ENCODE measurements around the gene ETFA. TPM values are rescaled to one million over a fixed set of nuclear protein-coding genes. Genes with fewer than 3 reads are reported as not detected.

Gene ETFA
- total and polyA plus RNA-seq, 12 donors = 103 to 541 (median 442) TPM

DNA sequence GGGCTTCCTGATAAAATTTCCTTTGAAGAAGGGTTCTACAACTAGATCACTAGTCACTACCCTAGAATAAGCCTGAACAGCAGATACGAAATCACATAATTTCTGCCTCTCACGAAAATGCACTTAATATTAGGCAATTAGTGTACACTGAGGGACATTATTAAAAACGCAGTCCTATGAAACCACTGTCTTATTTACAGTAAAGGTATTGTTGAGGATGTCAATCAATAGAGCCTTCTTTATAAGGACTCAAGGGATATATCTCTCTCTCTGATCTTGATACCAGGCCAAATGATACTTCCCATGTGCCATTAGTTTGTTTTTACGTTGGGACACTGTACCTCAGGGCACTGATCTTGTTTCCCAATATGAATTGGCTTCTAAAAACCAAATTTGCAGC lies 59.6 kb downstream of the ETFA start:
- Histone ChIP-seq H3K9me3 (peaks cover 0 to 10% (median 0%) of the 10 kb centered on the region in 11 donors), H3K36me3 (peaks cover 0 to 18% (median 0%) of the 10 kb centered on the region in 9 donors), H3K4me3 (no peak overlapping the region), H3K27ac (no peak overlapping the region), H3K4me1 (peaks cover 0 to 13% (median 0%) of the 10 kb centered on the region in 9 donors), H3K27me3 (no peaks in the 10 kb centered on the region)
- DNase-seq (no peak), ATAC-seq (no peak)
- TF ChIP-seq, protein P1, sequence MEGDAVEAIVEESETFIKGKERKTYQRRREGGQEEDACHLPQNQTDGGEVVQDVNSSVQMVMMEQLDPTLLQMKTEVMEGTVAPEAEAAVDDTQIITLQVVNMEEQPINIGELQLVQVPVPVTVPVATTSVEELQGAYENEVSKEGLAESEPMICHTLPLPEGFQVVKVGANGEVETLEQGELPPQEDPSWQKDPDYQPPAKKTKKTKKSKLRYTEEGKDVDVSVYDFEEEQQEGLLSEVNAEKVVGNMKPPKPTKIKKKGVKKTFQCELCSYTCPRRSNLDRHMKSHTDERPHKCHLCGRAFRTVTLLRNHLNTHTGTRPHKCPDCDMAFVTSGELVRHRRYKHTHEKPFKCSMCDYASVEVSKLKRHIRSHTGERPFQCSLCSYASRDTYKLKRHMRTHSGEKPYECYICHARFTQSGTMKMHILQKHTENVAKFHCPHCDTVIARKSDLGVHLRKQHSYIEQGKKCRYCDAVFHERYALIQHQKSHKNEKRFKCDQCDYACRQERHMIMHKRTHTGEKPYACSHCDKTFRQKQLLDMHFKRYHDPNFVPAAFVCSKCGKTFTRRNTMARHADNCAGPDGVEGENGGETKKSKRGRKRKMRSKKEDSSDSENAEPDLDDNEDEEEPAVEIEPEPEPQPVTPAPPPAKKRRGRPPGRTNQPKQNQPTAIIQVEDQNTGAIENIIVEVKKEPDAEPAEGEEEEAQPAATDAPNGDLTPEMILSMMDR (IDR thresholded peaks at IDR 0.05) = no peak
- 88 to 95% methylated on average over 4 of the region's 4 CpGs for WGBS, 2 donors
- intact Hi-C loops (cut with DNase I) = no loop called here

DNA sequence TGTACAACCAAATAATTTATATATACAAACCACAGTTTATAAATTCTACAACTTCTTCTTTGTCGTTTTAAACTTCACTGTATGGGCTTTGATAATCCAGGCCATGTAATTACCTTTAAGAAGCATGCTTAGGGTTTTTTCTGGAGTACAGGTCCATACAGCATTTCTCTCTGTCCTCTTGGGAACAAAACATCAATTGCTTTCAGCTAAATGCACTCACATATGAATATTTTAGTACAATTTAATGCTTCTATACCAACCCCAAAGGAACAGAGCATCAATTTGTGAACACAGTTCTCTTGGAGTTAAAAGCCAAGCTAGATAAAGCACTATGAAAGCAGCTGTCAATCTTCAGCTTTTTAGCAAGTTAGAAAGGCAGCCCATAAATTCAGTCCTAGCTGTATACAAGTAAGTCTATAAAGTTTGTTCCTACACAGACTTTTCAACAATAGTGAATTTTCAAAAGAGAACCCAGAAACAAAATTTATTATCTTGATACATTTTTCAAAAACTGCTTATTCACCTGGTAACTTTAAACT lies 66.1 kb downstream of the ETFA start:
- WGBS, 2 donors = 85 to 92% methylated on average over 1 of the region's 1 CpG
- H3K4me1 ChIP-seq = no peaks in the 10 kb centered on the region
- no peak overlapping the region for H3K4me3 ChIP-seq
- ATAC-seq (no peak), DNase-seq (no peak)
- no peaks in the 10 kb centered on the region for H3K9me3 ChIP-seq
- H3K27me3 ChIP-seq = no peaks in the 10 kb centered on the region
- H3K36me3 ChIP-seq = peaks cover 0 to 34% (median 8%) of the 10 kb centered on the region in 9 donors
- H3K27ac ChIP-seq = no peak overlapping the region
- intact Hi-C loops (cut with DNase I) = no loop called here
- TF ChIP-seq, protein P1 (IDR thresholded peaks at IDR 0.05) = no peak

DNA sequence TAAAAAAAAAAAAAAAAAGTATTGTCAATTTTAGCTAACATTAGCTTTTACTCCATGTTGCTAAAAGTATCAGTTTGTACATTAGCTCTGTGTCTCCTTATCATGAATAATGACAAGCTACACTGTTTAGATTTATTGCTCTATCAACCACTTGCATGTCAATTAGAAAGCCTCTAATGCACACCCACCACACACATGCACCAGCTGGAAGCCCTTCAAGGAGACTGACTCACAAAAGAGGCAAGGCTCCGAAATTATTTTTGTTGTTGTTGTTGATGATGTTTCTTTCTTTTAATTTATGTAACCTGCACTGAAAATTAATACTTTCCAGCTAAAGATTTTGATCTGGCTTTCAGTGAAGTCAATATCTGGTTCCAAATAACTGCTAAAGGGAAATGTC lies 71.5 kb downstream of the ETFA start:
- H3K9me3 ChIP-seq = no peaks in the 10 kb centered on the region
- DNase-seq (no peak), ATAC-seq (no peak)
- no peaks in the 10 kb centered on the region for H3K27me3 ChIP-seq
- no peak overlapping the region for H3K4me3 ChIP-seq
- peaks cover 0 to 25% (median 8%) of the 10 kb centered on the region in 9 donors for H3K36me3 ChIP-seq
- intact Hi-C loops (cut with DNase I) = loop anchor here in 6 of 10 donors (5.0 to 10.0 kb wide), 5 partner anchors 47 to 625 kb away; partner anchors contain the start of gene ISL2 (in 2 of the 6)
- peaks cover 0 to 7% (median 0%) of the 10 kb centered on the region in 9 donors for H3K4me1 ChIP-seq
- 79 to 81% methylated on average over 1 of the region's 1 CpG for WGBS, 2 donors
- H3K27ac ChIP-seq = no peak overlapping the region
- TF ChIP-seq, protein P1 (IDR thresholded peaks at IDR 0.05) = no peak

DNA sequence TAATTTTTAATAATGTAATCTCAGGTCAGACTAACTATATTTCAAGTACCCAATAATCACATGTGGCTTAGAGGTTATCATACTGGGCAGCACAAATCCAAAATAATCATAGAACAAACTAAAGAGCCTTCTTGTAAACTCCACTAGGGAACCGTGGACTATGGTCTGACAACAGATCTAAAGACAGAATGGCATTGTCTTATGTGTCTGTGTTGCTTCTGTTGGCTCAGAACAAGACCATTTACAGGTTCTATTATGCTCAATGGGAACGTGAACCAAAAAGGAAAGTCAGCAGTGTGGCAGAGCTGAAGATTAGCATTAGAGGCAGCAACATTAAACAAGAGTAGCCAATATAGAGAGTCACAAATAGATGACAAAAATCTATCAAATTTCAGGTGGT lies 74.9 kb downstream of the ETFA start:
- Histone ChIP-seq H3K9me3 (no peaks in the 10 kb centered on the region), H3K4me1 (peaks cover 0 to 7% (median 0%) of the 10 kb centered on the region in 9 donors), H3K36me3 (peaks cover 0 to 18% (median 0%) of the 10 kb centered on the region in 9 donors), H3K27me3 (no peaks in the 10 kb centered on the region), H3K4me3 (no peak overlapping the region), H3K27ac (no peak overlapping the region)
- TF ChIP-seq, protein P1 (IDR thresholded peaks at IDR 0.05) = no peak
- intact Hi-C loops (cut with DNase I) = loop anchor here in 6 of 10 donors (5.0 to 10.0 kb wide), 5 partner anchors 44 to 628 kb away; partner anchors contain the start of gene ISL2 (in 2 of the 6)
- WGBS, 2 donors = 42 to 55% methylated on average over 2 of the region's 2 CpGs
- ATAC-seq (no peak), DNase-seq (no peak)
